Embryonic facial prominence (tissue), 1 donor: ENCODE measurements around the gene ZRANB1.

Experiments
- DNase-seq: peaks from one replicate; pipeline ENCODE4 v3.0.0-alpha.2; 2016; ENCODE audit errors: extremely low spot score

Gene ZRANB1

DNA sequence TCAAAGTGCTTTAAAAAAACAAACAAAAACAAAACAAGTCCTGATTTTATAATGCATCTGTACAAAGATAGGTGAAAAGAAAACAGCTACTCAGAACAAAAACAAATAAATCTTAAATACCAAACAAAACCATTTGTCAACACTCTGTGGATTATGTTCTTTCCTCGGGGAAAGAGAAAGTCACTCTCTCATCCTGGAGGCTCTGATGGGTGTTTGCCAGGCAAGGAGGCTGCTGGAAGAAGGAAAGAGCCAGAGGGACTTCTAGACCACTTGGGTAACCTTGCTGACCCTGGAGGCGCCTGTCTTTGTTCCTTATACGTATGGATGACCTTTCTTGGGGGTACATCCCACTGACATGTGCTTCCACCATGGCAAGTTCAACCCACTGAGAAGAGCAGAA is 92.8 kb downstream of the ZRANB1 start:
- no peak for DNase-seq

DNA sequence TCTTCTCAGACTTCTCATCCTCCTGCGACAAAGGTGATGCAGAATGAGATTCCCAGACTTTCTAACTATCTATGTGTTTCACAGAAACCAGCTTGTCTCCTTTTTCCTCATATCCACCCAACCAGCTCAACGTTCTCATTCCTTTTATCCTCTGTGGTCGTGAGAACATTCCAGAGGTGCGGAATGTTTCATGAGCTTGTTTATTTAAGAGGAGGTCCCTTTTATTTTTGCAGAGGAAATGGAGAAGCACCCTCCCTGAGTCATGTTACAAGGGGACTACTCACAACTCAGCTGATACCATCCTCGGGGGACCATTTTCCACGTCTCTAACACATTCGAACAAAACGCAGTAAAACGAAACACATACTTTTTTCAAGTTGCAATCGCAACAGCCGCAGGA is 93.2 kb downstream of the ZRANB1 start:
- no peak for DNase-seq

DNA sequence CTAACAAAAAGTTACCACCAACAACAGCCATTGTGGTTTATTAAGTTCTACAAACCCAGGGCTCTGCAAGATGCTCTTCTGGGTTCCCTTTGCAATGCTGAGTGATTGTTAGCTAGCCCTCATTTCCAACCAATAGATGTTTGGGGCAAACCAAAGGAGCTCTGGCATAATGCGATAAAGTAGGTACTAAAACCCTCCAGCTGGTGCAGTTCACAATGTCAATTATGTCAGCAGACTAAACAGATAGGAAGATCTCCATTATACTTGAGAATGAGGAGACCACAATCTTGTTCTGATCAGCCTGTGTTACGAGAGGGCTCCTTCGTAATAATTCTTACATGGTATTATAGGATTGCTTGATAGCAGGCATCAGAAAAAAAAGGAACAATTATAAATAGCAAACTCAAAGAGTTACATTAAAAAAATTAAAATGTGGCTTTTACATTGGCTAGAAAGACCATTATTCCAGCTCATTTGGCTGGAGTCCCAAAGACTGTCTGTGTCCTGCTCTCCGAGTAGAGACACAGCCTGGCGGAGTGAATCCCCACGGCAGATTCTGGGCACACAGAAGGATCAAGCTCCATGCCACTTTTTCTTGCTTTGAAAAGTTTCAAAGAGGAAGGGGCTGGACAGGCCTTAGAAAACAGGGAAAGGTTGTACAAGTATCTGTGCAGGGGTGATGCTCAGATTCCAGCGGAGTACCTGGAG is 93.8 kb downstream of the ZRANB1 start:
- DNase-seq, result no peak

DNA sequence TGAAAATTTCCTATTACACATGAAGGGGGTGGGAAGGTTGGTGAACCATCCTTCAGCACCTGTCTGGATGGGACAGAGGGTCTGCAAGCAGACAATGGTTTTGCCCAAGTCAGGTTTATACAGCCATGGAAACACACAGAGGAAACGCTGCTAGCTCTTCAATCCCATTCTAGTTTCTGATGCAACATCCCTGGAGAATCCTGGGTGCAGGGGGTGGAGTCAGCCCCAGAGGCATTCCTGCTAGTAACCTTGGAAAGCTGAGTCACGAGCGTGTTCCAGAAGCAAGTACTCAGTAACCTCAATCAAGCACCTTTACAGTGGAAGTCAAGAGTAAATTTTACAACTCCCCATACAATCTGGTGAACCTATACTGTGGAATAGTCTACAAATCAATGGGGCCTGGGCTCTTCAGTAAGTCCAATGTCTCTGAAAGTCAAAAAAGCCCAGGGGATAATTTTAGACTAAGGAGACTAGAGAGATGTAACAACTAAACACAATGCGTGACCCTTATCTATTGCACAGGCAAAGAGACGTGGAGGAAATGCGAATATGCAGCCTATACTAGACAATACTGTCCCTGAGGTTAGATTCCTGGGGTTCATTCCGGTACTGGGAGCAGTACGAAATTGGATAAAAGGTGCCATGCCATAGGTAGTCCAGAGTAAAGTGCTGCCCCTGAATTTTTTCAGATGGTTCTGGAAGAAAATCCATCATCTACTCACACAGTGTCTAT is 95.4 kb downstream of the ZRANB1 start:
- no peak for DNase-seq
